HG02623 (cell line): Measurements from ENCODE around the gene PDCD10.
A peak's percentile ranks its signal among the peaks of the same experiment; 100 is the strongest.

Experiments used
- ATAC-seq: cut with Tn5 transposase; IDR thresholded peaks from one replicate; pipeline ENCODE4 v1.9.1; 2021; ENCODE audit warnings: moderate library complexity; ENCODE audit not compliant: unreplicated experiment

Gene PDCD10

GRCh38 chr3:167735233-167736138, 794 bp upstream of the PDCD10 start, which contains the start of gene SERPINI1:
Gene SERPINI1, plus strand, starts transcription at chr3:167735721. Its CDS starts 53,408 bp downstream, at chr3:167789129.
- peak; percentile 52 for ATAC-seq

DNA sequence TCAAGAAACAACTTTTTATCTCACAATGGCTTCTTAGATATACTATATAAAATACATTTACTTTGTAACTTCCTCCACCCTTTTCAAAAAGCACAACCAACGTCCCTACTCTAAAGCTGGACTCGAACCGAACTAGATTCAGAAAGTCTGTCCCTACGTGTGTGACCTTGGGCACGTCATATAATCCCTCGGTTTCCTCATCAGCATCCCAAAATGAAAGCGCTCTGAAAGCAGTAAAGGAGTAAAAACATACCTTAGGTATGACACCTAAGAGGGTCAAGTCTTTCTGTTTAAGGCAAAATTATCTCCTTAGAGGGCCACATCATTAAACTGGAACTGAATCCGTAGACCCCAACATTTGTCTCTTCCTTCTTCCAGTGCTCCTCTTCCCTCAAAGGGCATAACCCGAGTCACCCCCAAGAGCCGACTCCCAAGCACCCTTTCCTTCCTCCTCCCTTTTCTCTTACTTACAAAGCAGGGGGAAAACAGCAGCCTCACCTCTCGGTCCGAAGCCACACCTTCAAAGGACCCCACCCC, 663 bp downstream of the PDCD10 start:
- no peak for ATAC-seq

- ATAC-seq: no peak
Measured at GRCh38 chr3:167732313-167733065, 2.2 kb downstream of the PDCD10 start.

DNA sequence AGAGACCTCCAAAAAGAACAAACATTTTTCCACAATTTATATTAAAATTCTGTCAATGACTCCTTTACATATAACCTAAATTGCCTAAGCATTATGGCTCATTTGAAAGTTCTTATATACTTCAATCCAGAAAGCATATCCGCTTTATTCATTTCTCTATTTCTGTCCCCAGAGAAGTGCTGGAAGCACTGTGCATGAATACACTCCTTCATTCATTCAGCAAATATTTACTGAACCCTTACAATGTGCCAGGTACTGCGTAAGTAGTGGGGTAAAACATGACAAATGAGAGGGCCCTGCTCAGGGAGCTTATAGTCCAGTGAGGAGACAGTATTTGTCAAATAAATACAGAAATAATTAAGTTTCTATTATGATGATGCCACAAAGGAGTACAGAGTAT, 3.3 kb downstream of the PDCD10 start:
- ATAC-seq: no peak

- no peak for ATAC-seq
Measured at GRCh38 chr3:167729591-167729990, 5.1 kb downstream of the PDCD10 start.

DNA sequence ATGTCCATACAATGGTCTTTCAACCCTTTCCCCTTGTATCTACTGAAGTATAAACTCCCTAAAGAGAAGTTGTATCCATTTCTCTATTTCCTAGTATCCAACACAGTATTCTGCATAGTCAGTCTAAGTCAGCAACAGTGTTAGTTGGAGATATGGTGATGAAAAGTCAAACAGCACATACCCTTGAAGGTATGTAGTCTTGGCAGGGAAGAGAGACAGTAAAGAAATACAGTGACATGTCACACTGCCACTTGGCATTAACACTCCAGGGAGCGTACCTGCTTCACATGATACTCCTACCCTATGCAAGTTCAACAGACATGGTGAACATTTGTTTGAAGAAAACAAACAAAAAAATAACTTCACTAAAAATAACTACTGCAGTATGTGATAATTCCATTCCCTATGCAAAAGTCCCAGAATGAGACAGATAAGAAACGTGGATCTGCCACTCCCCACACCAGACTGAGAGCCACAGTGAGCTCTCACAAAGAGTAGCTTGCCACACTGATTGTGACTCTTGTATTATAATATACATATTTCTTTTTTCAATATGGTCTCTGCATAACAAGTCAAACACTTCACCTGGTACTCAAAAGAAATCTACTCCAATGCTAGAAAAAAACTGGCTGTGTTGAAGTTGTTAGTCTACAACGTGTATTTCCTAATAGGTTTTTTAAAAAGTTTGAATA, 5.9 kb downstream of the PDCD10 start:
- no peak for ATAC-seq

DNA sequence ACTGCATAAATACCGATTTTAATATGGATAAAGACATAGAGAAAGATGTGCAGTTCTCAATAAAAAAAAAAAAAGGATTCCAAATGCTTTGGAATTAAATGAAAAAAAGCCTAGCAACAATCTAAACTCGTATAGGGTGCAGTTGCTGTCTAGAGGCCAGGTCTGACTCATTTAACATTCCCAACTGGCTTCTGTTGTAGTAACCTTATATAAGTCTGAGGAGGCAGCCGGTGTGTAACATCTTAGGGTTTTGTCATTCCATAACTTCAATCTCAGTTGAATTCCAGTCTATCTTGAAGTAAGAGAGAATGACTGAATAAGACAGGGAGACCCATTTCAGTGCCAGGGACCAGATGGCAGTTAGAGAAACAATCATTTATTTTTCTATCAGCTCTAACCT, 6.5 kb downstream of the PDCD10 start:
- no peak for ATAC-seq

- no peak for ATAC-seq
Measured at GRCh38 chr3:167723872-167724271, 10.8 kb downstream of the PDCD10 start.

DNA sequence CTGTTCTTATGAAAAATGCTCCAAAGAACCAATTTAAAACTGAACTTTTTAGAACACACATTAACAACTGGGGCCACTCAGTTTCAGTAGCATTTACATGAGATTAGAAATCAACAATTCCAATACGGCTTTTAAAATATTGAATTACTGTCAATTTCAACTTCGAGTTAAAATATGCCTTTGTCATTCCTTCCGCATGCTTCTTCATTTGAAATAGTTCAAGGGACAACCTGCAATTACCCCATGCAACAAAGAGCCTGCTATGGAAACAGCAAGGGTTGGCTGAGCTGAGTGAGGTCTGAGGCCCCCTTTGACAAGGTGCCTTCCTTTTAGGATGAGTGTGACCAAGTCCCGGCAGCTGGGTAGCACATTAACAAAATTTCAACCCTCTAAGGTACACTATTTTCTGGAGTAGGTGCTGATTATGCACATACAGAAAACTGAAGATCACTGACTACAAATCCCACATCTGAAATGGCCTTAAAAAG, 11.6 kb downstream of the PDCD10 start:
- ATAC-seq: no peak

- no peak for ATAC-seq
Measured at GRCh38 chr3:167718582-167718981, 16.1 kb downstream of the PDCD10 start.

- ATAC-seq: no peak
Measured at GRCh38 chr3:167716920-167717319, 17.8 kb downstream of the PDCD10 start.

DNA sequence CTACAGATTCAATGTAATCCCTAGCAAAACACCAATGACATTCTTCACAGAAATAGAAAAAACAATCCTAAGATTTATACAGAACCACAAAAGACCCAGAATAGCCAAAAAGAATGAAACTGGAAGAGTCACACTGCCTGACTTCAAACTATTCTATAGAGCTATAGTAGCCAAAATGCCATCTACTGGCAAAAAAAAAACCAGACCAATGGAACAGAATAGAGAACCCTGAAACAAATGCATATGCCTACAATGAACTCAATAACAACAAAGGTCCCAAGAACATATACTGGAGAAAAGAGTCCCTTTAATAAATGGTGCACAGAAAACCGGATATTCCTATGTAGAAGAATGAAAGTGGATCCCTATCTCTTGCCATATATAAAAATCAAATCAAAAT, 19.8 kb downstream of the PDCD10 start:
- ATAC-seq: no peak

GRCh38 chr3:167712445-167712844, 22.2 kb downstream of the PDCD10 start:
- no peak for ATAC-seq

DNA sequence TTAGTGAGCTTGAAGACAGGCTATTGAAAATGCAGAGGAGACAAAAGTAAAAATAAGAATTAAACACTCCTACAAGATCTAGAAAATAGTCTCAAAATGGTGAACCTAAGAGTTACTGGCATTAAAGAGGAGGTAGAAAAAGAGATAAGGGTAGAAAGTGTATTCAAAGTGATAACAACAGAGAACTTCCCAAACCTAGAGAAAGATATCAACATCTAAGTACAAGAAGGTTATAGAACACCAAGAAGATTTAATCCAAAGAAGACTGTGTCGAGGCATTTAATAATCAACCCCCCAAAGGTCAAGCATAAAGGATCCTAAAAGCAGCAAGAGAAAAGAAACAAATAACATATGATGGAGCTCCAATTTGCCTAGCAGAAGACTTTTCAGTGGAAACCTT, 23.3 kb downstream of the PDCD10 start:
- no peak for ATAC-seq

DNA sequence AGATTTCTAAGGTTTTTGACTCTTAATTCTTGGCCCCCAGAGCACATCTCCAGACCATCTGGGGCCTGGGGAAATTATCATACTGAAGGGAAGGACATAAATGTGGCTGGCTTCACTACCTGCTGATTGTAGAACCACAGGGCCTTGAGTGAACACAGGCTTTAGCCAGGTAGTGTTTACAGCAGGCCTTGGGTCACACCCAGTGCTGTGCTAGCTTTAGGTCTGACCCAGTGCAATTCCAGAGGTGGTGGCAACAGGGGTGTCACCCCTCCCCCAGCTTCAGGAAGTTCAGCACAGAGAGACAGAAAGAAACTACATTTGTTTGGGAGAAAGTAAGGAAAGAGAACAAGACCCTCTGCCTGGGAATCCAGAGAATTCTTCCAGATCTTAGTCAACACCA, 24.1 kb downstream of the PDCD10 start:
- ATAC-seq: no peak

- ATAC-seq: no peak
Measured at GRCh38 chr3:167709690-167710089, 25.0 kb downstream of the PDCD10 start.

- ATAC-seq: no peak
Measured at GRCh38 chr3:167705840-167706239, 28.9 kb downstream of the PDCD10 start.

GRCh38 chr3:167700926-167701325, 33.8 kb downstream of the PDCD10 start:
- no peak for ATAC-seq

DNA sequence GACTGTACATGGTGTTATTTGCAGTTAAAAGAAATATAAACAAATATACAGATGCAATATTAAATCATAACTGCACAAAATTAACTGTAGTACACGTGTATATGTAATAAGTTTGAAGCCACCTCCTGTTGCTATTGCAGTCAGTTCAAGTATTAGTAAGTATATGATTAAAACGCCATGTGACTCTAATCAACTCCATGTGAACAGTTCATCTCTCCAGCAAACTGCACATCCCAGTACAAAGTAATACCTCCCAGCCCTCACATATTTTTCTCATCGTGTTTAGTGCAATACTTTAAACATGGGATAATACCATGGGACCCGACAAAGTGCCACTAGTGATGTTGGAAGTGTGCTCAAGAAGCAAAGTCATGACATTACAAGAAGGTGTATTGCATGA, 34.6 kb downstream of the PDCD10 start:
- no peak for ATAC-seq

DNA sequence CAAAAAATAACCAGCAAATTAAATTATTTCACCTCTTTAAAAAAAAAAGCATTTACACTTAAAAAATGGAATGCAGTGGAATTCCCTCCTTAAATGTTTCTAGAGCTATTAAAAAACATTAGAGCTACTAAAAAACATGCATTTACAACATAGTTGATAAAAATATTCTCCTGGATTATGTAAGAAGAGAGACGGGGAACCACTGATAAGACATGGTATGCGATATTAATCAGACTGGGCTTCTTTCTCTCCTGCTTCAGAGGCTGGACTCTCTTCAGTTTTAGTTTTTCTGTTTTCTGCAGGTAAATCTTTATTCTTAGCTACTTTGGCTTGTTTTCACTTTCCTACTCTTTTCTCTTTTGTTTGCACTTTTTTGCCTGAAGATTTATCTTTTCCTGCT, 40.6 kb downstream of the PDCD10 start:
- ATAC-seq: no peak

- ATAC-seq: peak; percentile 100
Measured at GRCh38 chr3:167691366-167691765, 43.3 kb downstream of the PDCD10 start.
